ENCODE measurements around the gene MYRF.

DNA sequence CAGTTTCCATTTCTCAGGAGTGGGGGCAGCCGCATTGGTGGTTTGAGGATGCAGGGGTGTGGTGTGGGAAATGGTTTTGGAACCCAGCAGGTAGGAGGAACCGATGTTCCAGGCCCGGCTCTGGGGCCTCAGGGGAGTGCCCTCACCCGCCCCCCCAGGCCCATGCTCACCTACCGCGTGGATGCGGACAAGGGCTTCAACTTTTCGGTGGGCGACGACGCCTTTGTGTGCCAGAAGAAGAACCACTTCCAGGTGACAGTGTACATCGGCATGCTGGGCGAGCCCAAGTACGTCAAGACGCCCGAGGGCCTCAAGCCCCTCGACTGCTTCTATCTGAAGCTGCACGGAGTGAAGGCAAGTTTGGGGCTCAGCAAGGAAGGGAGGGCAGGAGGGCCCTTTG is 21.4 kb downstream of the MYRF start:
- TF ChIP-seq POLR2A (IDR thresholded peaks at IDR 0.05) (no peak), CTCF (IDR thresholded peaks at IDR 0.05) (no peak)

Measured in thyroid gland (tissue), 4 donors.